Measurements from ENCODE around the gene ARID1A.
"Not testable (repeated sequence)": the region's sequence is repeated elsewhere in the genome, so short reads cannot be mapped to it uniquely, and the experiment has no call there.

DNA sequence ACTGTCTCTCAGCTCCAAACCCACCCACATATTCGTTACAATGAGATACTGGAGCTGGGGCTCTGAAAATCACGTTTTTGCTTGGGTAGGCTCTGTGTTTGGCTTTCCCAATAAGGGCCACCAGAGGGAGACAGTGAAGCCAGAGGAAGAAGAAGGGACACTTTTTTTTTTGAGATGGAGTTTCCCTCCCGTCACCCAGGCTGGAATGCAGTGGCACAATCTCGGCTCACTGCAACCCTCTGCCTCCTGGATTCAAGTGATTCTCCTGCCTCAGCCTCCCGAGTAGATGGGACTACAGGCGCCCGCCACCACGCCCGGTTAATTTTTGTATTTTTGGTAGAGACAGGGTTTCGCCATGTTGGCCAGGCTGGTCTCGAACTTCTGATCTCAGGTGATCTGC is 114.3 kb downstream of the ARID1A start:
- TF ChIP-seq YY1 (IDR thresholded peaks at IDR 0.05), result not testable (repeated sequence)
- TF ChIP-seq, protein P1, sequence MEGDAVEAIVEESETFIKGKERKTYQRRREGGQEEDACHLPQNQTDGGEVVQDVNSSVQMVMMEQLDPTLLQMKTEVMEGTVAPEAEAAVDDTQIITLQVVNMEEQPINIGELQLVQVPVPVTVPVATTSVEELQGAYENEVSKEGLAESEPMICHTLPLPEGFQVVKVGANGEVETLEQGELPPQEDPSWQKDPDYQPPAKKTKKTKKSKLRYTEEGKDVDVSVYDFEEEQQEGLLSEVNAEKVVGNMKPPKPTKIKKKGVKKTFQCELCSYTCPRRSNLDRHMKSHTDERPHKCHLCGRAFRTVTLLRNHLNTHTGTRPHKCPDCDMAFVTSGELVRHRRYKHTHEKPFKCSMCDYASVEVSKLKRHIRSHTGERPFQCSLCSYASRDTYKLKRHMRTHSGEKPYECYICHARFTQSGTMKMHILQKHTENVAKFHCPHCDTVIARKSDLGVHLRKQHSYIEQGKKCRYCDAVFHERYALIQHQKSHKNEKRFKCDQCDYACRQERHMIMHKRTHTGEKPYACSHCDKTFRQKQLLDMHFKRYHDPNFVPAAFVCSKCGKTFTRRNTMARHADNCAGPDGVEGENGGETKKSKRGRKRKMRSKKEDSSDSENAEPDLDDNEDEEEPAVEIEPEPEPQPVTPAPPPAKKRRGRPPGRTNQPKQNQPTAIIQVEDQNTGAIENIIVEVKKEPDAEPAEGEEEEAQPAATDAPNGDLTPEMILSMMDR (IDR thresholded peaks at IDR 0.05; ENCODE audit: low read depth, low read length, missing input control), result peak; percentile 74
- TF ChIP-seq, protein P2, sequence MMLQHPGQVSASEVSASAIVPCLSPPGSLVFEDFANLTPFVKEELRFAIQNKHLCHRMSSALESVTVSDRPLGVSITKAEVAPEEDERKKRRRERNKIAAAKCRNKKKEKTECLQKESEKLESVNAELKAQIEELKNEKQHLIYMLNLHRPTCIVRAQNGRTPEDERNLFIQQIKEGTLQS (IDR thresholded peaks at IDR 0.05), result not testable (repeated sequence)
- TF ChIP-seq, protein P3, sequence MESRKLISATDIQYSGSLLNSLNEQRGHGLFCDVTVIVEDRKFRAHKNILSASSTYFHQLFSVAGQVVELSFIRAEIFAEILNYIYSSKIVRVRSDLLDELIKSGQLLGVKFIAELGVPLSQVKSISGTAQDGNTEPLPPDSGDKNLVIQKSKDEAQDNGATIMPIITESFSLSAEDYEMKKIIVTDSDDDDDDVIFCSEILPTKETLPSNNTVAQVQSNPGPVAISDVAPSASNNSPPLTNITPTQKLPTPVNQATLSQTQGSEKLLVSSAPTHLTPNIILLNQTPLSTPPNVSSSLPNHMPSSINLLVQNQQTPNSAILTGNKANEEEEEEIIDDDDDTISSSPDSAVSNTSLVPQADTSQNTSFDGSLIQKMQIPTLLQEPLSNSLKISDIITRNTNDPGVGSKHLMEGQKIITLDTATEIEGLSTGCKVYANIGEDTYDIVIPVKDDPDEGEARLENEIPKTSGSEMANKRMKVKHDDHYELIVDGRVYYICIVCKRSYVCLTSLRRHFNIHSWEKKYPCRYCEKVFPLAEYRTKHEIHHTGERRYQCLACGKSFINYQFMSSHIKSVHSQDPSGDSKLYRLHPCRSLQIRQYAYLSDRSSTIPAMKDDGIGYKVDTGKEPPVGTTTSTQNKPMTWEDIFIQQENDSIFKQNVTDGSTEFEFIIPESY (IDR thresholded peaks at IDR 0.05), result not testable (repeated sequence)
